GM19025 (cell line): ENCODE measurements around the gene PITPNC1.
"Not testable (repeated sequence)": the region's sequence is repeated elsewhere in the genome, so short reads cannot be mapped to it uniquely, and the experiment has no call there.

Experiments used
- ATAC-seq: cut with Tn5 transposase; IDR thresholded peaks from one replicate; pipeline ENCODE4 v1.9.1; 2021; ENCODE audit warnings: mild to moderate bottlenecking, low read depth, moderate library complexity; ENCODE audit not compliant: unreplicated experiment

PITPNC1 gene

GRCh38 chr17:67376737-67377487 is at the start of gene PITPNC1:
TSS of gene PITPNC1 (plus strand) at chr17:67377281.
- peak; percentile 73 for ATAC-seq

- no peak for ATAC-seq
Measured at GRCh38 chr17:67328026-67328425, 49.1 kb upstream of the PITPNC1 start.

GRCh38 chr17:67331381-67332161 is 45.5 kb upstream of the PITPNC1 start:
- ATAC-seq = not testable (repeated sequence)

GRCh38 chr17:67332162-67332508 is 44.9 kb upstream of the PITPNC1 start:
- ATAC-seq = not testable (repeated sequence)

GRCh38 chr17:67335245-67335835 is 41.7 kb upstream of the PITPNC1 start:
- no peak for ATAC-seq

- no peak for ATAC-seq
Measured at GRCh38 chr17:67336859-67337258, 40.2 kb upstream of the PITPNC1 start.

GRCh38 chr17:67338353-67338752 is 38.7 kb upstream of the PITPNC1 start:
- not testable (repeated sequence) for ATAC-seq

- ATAC-seq = no peak
Measured at GRCh38 chr17:67343237-67343636, 33.8 kb upstream of the PITPNC1 start.

GRCh38 chr17:67347826-67348225 is 29.3 kb upstream of the PITPNC1 start:
- ATAC-seq = no peak

GRCh38 chr17:67349420-67349819 is 27.7 kb upstream of the PITPNC1 start:
- ATAC-seq = no peak

GRCh38 chr17:67353161-67353560 is 23.9 kb upstream of the PITPNC1 start:
- no peak for ATAC-seq

- ATAC-seq = no peak
Measured at GRCh38 chr17:67353929-67354574, 23.0 kb upstream of the PITPNC1 start.

- no peak for ATAC-seq
Measured at GRCh38 chr17:67358612-67359011, 18.5 kb upstream of the PITPNC1 start.

- no peak for ATAC-seq
Measured at GRCh38 chr17:67359960-67360791, 16.9 kb upstream of the PITPNC1 start.

GRCh38 chr17:67360880-67361279 is 16.2 kb upstream of the PITPNC1 start:
- ATAC-seq = no peak

GRCh38 chr17:67362173-67362572 is 14.9 kb upstream of the PITPNC1 start:
- no peak for ATAC-seq

GRCh38 chr17:67364847-67365737 is 12.0 kb upstream of the PITPNC1 start:
- ATAC-seq = no peak

- no peak for ATAC-seq
Measured at GRCh38 chr17:67365738-67366192, 11.3 kb upstream of the PITPNC1 start.
